Fibroblast of pulmonary artery (primary cell): ENCODE measurements around the gene SLC6A19.

Source experiments
- DNase-seq: peaks from one replicate; pipeline ENCODE4 v3.0.0-alpha.2; 2010; ENCODE audit warnings: low read depth
- H3K4me3 ChIP-seq: replicated peaks from 2 replicates; pipeline ENCODE4 v1.5.1; 2011; ENCODE audit warnings: low read depth, mild to moderate bottlenecking, control low read depth, low read length, moderate library complexity
- CTCF ChIP-seq: IDR thresholded peaks from 2 replicates; pipeline ENCODE4 v1.5.1; 2011; ENCODE audit warnings: mild to moderate bottlenecking, control low read depth, low read length, inconsistent platforms; ENCODE audit errors: missing control alignments

The SLC6A19 gene

DNA sequence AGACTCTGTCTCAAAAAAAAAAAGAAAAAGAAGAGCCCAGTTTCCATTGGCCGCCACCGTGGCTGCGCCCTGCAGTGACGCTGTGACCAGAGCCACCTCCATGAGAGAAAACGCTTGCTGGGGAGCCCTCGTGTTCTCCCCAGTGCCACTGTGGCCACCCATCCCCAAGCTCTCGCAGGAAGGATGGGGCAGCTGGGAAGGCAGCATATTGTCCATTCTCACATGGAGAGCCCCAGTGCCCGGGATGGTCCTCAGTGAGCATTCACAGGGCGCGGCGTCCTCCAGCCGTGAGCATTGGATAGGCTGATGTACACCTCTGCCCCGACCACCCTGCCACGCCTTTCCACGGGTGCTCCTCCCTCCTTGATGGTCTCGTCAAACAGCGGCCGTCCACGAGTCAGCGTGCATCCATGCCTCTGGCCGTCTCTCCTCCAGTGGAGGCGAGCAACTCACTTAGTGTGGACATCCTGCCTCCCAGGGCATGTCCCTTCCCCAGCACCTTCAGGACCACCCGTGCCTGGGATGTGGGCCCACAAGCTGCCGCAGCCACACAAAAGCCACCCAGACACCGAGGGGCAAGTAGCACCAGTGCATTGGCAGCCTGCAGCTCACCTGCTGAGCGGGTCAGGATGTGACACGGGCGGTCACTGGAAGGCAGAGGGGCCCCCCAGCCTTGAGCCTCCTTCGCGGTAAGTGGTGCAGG, 23.4 kb upstream of the SLC6A19 start:
- DNase-seq, result no peak
- H3K4me3 ChIP-seq, result no peak overlapping the region

DNA sequence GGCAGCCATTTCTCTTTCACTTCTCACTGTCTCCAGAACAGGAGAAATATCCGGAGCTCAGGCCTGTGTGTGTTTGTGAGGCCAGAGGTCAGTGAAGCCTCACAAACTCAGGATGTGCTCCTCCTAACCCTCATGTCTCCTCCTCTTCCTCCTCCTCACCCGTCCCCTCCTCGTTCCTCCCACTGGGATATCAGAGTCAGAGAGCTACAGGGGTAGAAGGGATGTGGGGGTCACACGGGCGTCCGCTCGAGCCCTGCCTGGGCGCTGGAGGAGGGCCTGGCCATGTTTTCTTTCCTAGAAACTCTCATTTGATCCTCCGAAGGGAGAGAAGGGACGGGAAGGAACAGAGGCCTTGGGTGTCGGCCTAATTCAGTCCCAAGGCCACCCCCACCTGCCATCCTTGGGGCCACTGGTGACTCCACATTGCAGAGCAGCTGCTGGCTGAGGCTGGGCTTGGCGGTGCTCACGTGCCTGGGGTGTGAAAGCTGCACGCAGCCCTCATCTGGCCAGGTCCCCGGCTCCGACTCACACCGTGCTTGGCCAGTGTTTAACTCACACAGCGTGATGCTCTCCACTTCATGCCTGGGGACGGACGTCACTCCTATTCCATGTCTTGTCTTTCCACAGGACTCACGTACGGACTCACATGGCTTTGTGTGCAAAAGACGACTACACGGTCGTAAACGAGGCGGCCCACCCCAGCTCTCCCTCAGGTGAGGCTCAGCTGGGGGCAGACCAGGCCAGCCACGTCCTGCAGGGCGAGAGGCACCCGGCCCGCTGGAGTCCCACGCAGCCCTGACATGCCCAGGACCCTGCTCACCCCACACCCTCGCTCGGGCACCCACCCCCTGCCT, 22.6 kb upstream of the SLC6A19 start:
- H3K4me3 ChIP-seq, result no peak overlapping the region
- no peak for DNase-seq
- TF ChIP-seq CTCF, result no peak

More for the DNA sequence above, 23.4 kb upstream of the SLC6A19 start:
- TF ChIP-seq CTCF, result no peak

- TF ChIP-seq CTCF, result no peak
- no peak overlapping the region for H3K4me3 ChIP-seq
- no peak for DNase-seq
These were observed 22.0 kb upstream of the SLC6A19 start for GRCh38 chr5:1179383-1179715.

GRCh38 chr5:1180096-1180495, 21.3 kb upstream of the SLC6A19 start:
- no peak for DNase-seq
- no peak overlapping the region for H3K4me3 ChIP-seq
- no peak for TF ChIP-seq CTCF

GRCh38 chr5:1180841-1181271, 20.5 kb upstream of the SLC6A19 start:
- no peak overlapping the region for H3K4me3 ChIP-seq
- no peak for DNase-seq
- no peak for TF ChIP-seq CTCF

DNA sequence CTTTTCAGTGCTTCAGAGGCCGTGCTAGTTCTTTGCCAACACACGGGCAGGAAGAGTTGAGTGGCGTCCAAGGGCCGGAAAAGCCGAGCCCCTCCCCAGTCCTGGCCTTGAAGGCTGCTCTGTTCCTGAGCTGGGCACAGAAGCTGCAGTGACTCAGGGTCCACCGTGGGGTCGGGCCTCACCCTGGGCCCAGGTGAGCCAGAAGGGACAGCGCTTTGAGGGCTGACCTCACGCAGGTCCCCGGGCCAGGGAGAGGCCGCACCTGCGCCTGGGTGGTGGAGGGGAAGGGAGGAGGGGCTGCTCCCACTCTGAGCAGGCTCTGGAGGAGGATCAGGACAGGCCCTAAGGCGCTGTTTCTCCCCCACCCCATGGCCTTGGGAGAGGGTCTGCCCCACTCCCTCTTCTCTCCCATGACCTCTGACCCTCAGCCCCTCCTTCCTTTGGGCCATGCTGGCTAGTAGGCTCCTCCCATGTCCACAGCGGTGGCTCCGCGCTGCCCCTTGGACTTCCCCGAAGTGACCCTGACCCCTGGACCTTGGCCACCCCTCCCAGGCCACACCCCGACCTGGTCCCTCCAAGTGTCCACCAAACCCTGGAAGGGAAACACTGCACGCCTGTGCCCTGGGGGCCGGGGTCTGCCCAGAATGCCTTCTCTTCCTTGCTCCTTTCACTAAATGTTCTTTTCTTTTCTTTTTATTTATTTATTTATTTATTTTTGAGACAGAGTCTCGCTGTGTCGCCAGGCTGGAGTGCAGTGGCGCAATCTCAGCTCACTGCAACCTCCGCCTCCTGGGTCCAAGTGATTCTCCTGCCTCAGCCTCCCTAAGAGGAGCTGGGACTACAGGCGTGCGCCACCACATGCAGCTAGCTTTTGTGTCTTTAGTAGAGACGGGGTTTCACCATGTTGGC, 19.7 kb upstream of the SLC6A19 start:
- H3K4me3 ChIP-seq, result no peak overlapping the region
- DNase-seq, result no peak
- TF ChIP-seq CTCF, result no peak
